ENCODE data around the gene DNAJB1.

Gene DNAJB1

DNA sequence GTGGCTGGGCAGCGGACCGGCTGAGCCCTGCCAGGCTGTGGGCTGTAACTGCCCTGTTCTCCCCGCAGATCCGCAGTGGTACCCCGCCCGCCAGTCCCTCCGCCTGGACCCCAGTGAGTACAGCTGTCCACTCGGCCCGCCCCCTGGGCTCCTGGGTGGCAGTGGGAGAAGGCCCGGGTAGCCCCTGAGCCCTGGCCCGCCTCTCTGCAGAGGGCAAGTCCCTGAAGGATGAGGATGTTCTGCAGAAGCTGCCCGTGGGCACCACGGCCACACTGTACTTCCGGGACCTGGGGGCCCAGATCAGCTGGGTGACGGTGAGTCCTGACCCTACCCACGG, 45.4 kb upstream of the DNAJB1 start:
- DNase-seq (ENCODE audit: low read depth), result no peak
- TF ChIP-seq, protein P1, sequence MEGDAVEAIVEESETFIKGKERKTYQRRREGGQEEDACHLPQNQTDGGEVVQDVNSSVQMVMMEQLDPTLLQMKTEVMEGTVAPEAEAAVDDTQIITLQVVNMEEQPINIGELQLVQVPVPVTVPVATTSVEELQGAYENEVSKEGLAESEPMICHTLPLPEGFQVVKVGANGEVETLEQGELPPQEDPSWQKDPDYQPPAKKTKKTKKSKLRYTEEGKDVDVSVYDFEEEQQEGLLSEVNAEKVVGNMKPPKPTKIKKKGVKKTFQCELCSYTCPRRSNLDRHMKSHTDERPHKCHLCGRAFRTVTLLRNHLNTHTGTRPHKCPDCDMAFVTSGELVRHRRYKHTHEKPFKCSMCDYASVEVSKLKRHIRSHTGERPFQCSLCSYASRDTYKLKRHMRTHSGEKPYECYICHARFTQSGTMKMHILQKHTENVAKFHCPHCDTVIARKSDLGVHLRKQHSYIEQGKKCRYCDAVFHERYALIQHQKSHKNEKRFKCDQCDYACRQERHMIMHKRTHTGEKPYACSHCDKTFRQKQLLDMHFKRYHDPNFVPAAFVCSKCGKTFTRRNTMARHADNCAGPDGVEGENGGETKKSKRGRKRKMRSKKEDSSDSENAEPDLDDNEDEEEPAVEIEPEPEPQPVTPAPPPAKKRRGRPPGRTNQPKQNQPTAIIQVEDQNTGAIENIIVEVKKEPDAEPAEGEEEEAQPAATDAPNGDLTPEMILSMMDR (IDR thresholded peaks at IDR 0.05; ENCODE audit: control insufficient read depth, extremely low read depth, insufficient read depth), result no peak
- no peak overlapping the region for H3K4me3 ChIP-seq (ENCODE audit: low read depth, low read length)

- no peak overlapping the region for H3K4me3 ChIP-seq (ENCODE audit: low read depth, low read length)
Measured at GRCh38 chr19:14562660-14563589, 44.7 kb upstream of the DNAJB1 start.

GRCh38 chr19:14561847-14562351, 43.7 kb upstream of the DNAJB1 start:
- DNase-seq (ENCODE audit: low read depth), result no peak
- no peak overlapping the region for H3K4me3 ChIP-seq (ENCODE audit: low read depth, low read length)
- TF ChIP-seq, protein P1 (IDR thresholded peaks at IDR 0.05; ENCODE audit: control insufficient read depth, extremely low read depth, insufficient read depth), result no peak

More at GRCh38 chr19:14562660-14563589, 44.7 kb upstream of the DNAJB1 start:
- TF ChIP-seq, protein P1 (IDR thresholded peaks at IDR 0.05; ENCODE audit: control insufficient read depth, extremely low read depth, insufficient read depth), result no peak
- DNase-seq (ENCODE audit: low read depth), result no peak

- no peak overlapping the region for H3K4me3 ChIP-seq (ENCODE audit: low read depth, low read length)
- DNase-seq (ENCODE audit: low read depth), result no peak
- TF ChIP-seq, protein P1 (IDR thresholded peaks at IDR 0.05; ENCODE audit: control insufficient read depth, extremely low read depth, insufficient read depth), result no peak
Measured at GRCh38 chr19:14561249-14561648, 43.1 kb upstream of the DNAJB1 start.

DNA sequence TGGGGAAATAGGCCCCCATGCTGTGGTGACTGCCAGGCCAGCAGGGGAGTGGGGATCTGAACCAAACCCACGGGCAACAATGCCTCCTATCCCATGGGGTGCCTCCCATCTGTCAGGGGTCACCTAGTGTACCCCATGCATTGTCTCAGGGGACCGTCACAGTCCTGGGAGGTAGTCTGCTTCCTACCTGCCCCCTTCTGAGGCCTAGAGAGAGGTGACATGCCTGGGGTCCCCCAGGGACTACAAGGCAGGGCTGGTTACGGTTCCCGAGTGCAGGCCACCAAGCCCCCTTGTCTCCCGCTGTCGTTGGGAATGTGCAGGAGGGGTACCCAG, 42.5 kb upstream of the DNAJB1 start:
- no peak for DNase-seq (ENCODE audit: low read depth)
- TF ChIP-seq, protein P1 (IDR thresholded peaks at IDR 0.05; ENCODE audit: control insufficient read depth, extremely low read depth, insufficient read depth), result no peak
- no peak overlapping the region for H3K4me3 ChIP-seq (ENCODE audit: low read depth, low read length)

DNA sequence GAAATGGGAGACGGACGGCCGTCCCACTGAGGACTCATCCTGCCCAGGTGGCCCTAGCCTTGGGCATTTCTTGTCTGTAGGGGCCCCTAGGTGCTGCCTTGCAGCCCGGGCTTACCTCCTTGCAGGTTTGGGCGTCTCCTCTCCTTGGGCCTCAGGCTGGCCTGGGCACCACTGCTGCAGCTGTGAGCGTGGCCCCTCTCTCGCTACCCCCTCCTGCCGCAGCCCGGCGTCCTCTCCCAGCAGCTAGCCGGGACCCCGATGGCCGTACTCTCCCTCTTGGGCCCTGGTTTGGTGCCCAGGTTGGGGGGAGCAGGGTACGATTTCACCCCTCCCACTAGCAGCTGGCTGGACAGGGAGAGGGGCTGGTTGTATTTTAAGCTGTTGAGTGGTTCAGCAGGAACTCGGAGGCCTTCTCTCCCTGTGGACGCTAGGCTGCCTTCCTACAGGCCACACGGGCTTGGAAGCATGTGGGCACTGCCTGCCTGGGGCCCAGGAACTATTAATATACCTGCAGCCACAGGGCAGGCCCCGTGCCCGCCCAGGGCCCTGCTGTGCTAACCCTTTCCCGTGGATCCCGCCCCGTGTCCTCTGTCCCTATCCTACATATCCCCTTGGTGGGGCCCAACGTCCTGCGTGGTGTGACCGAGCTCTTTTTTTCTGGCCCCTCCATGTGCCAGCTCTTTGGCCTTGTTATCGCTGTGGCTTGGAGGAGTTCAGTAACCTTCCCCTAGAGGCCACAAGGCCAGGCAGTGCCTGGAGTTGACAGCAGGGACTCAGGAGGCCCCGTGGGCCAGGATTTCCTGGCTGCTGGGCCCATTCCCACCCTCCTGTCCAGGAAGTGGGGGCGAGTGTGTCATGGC, 41.9 kb upstream of the DNAJB1 start:
- TF ChIP-seq, protein P1 (IDR thresholded peaks at IDR 0.05; ENCODE audit: control insufficient read depth, extremely low read depth, insufficient read depth), result no peak
- DNase-seq (ENCODE audit: low read depth), result no peak
- H3K4me3 ChIP-seq (ENCODE audit: low read depth, low read length), result no peak overlapping the region
